Left lung (tissue), 10 donors: ENCODE measurements around the gene EIF3CL. TPM values are rescaled to one million over a fixed set of nuclear protein-coding genes. Genes with fewer than 3 reads are reported as not detected.
"Not testable (repeated sequence)": the region's sequence is repeated elsewhere in the genome, so short reads cannot be mapped to it uniquely, and the experiment has no call there.

Source experiments
- ATAC-seq: fragments of 200-7000 bp; cut with Tn5 transposase; one replicate; pipeline ENCODE4 v1.9.1; 2020; ENCODE audit warnings: moderate library complexity
- DNase-seq, 4 donors: peaks; one replicate each; pipeline ENCODE4 v3.0.0-alpha.2; 2013 to 2020
- H3K27ac ChIP-seq, 2 donors: fragments of 200-600 bp; sonication (generic) in 1 of 2; one replicate each; pipeline versions ENCODE4 v1.5.0 to v1.8.0; 2020 to 2021
- H3K27me3 ChIP-seq, 2 donors: fragments of 200-600 bp; sonication (generic) in 1 of 2; one replicate each; pipeline versions ENCODE4 v1.5.0 to v1.8.0; 2020 to 2021
- H3K36me3 ChIP-seq, 2 donors: fragments of 200-600 bp; sonication (generic) in 1 of 2; one replicate each; pipeline versions ENCODE4 v1.5.0 to v1.8.0; 2020 to 2021
- H3K4me1 ChIP-seq, 2 donors: fragments of 200-600 bp; one replicate each; pipeline ENCODE4 v1.8.0; 2021
- H3K4me3 ChIP-seq, 2 donors: fragments of 200-600 bp; sonication (generic) in 1 of 2; one replicate each; pipeline versions ENCODE4 v1.5.0 to v1.8.0; 2020 to 2021; ENCODE audit warnings: mild to moderate bottlenecking in 1 of 2
- H3K9me3 ChIP-seq, 2 donors: fragments of 200-600 bp; sonication (generic) in 1 of 2; one replicate each; pipeline versions ENCODE4 v1.5.0 to v1.8.0; 2020 to 2021
- intact Hi-C, 2 donors: fragments of 100-400 bp; cut with DNase I; formaldehyde crosslinking; loops; one replicate each; pipeline versions ENCODE4 v1.11.2 to v1.14.2; 2022
- microRNA-seq, 2 donors: library from miRNA; unstranded; fragments of <30 nt; microRNA quantifications; one replicate each; pipeline ENCODE4, GENCODE V29; 2019
- polyA plus RNA-seq, 6 donors: library from polyadenylated mRNA; unstranded; fragments of 120-200 nt; gene quantifications; one replicate each; pipeline ENCODE4 v1.2.1, GENCODE V29; 2013; ENCODE audit not compliant: insufficient read length in 6 of 6
- total RNA-seq, 2 donors: library from RNA; stranded (reverse); fragmentation: NEBNext Ultra II Directional; extraction: Animal tissue kit (Norgen Biotek cat#: 25700); gene quantifications; one replicate each; pipeline ENCODE4 v1.2.1, GENCODE V29; 2021
- donor health status: DM: no; HTN: yes; CAD: no.
- donor health status: DM: no; HTN: no; CAD: no.

The EIF3CL gene
- total and polyA plus RNA-seq, 8 donors = 10.6 to 107 (median 56.1) TPM

DNA sequence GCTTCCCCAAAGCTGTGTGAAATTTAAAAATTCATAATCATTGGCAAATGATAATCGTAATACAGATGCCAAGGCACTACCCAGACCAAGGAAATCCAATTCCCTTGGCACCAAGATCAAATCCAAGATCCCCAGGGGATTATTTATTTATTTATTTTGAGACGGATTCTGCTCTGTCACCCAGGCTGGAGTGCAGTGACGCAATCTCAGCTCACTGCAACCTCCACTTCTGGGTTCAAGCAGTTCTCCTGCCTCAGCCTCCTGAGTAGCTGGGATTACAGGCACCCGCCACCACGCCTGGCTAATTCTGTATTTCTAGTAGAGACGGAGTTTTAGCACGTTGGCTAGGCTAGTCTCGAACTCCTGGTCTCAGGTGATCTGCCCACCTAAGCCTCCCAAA is 68.0 kb downstream of the EIF3CL start:
- intact Hi-C loops, DNase-seq, H3K4me3 ChIP-seq, H3K27ac ChIP-seq, H3K36me3 ChIP-seq, H3K9me3 ChIP-seq, ATAC-seq, H3K27me3 ChIP-seq, H3K4me1 ChIP-seq: not testable (repeated sequence)

DNA sequence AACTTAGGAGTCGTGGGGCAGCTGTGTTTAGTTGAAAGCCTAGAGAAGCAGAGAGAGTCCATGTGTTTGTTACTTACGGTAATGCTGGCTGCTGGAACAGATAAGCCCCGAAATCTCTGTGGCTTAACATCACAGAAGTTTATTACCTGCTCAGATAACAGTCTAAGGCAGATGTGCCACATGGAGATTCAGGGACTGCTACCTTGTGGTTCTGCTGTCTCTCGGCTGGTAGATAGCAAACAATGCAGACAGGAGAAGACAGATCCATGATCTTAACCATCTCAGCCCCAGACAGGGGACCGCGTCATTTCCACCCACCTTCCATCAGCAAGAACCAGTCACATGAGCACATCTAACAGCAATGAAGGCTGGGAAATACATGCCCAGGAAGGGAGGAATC is 71.0 kb downstream of the EIF3CL start:
- H3K27ac ChIP-seq, ATAC-seq, H3K36me3 ChIP-seq, H3K27me3 ChIP-seq, H3K4me3 ChIP-seq, DNase-seq, intact Hi-C loops, H3K4me1 ChIP-seq, H3K9me3 ChIP-seq: not testable (repeated sequence)

DNA sequence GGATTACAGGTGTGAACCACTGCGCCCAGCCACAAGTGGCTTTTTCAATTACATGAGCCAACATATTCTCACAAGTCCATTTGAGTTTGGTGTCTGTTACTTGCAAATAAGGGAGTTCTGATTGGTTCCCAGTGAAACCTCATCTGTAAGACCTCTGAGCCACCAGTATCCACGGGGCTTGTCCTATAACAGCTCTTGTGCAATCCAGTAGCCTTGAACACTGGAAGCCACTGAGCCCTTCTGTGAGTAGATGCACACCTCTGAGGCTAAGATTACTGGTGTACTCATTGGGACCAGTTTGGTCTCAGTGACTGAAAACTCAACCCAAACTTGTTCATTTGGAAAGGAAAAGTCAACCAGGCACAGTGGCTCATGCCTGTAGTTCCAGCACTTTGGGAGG is 72.7 kb downstream of the EIF3CL start:
- H3K36me3 ChIP-seq, H3K27me3 ChIP-seq, H3K4me1 ChIP-seq, ATAC-seq, intact Hi-C loops, H3K27ac ChIP-seq, H3K9me3 ChIP-seq, H3K4me3 ChIP-seq, DNase-seq: not testable (repeated sequence)

DNA sequence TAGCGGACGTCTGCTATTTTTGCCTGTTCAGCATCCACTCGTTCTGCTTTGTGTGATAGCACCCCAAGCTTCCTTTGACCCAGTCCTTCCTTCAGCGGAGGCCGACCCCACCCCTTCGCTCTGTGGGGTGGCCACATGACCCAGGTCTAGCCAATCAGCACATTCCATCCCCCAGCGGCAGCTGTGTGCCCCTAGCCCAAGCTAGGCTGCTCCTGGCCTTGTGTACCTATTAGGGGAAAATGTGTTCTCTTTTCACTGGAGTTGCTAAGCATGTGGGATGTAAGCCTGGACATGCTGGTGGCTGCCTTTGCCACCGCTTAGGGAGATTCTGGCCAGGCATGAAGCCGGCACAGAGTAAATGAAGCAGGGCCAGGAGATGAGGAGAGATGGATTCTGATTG is 73.4 kb downstream of the EIF3CL start:
- H3K9me3 ChIP-seq, H3K4me1 ChIP-seq, H3K36me3 ChIP-seq, intact Hi-C loops, H3K27ac ChIP-seq, ATAC-seq, H3K4me3 ChIP-seq, H3K27me3 ChIP-seq, DNase-seq: not testable (repeated sequence)

Small RNA genes within 50 kb of the gene (microRNA-seq; reads per million reads assigned to microRNA genes)
- 0 reads per million in 2 donors for gene MIR6862-1

Other genes with a start within 250 kb of the EIF3CL start
- gene XPO6, start 191.9 kb downstream of the EIF3CL start, total RNA-seq = 100 to 1,000 TPM in 1 of 2 donors, 10 to 100 TPM in 1; 87.3 to 155 TPM
- 10 to 100 TPM; 75.7 to 86.7 (median 79.5) TPM for gene XPO6, start 191.9 kb downstream of the EIF3CL start, polyA plus RNA-seq
- gene SBK1, start 111.3 kb downstream of the EIF3CL start, total RNA-seq = 1 to 10 TPM; 1.7 to 2.8 TPM
- 10 to 100 TPM; 13.0 to 16.4 (median 15.5) TPM for gene SBK1, start 111.3 kb downstream of the EIF3CL start, polyA plus RNA-seq
- 1 to 10 TPM in 1 of 2 donors, under 1 TPM in 1; 0.76 to 4.7 TPM for gene NPIPB6, start 40.3 kb downstream of the EIF3CL start, total RNA-seq
- gene NPIPB6, start 40.3 kb downstream of the EIF3CL start, polyA plus RNA-seq = 1 to 10 TPM in 5 of 6 donors, under 1 TPM in 1; 0.89 to 2.9 (median 2.2) TPM
- not detected for gene NPIPB7, start 68.5 kb upstream of the EIF3CL start, total RNA-seq
- under 1 TPM in 3 of 6 donors, not detected in 3; 0.18 to 0.41 (median 0.33) TPM for gene NPIPB7, start 68.5 kb upstream of the EIF3CL start, polyA plus RNA-seq
- 10 to 100 TPM; 57.5 to 72.8 TPM for gene CLN3, start 88.2 kb upstream of the EIF3CL start, total RNA-seq
- gene CLN3, start 88.2 kb upstream of the EIF3CL start, polyA plus RNA-seq = 10 to 100 TPM; 22.1 to 29.0 (median 24.8) TPM
- 10 to 100 TPM in 1 of 2 donors, 1 to 10 TPM in 1; 6.2 to 22.9 TPM for gene APOBR, start 90.8 kb upstream of the EIF3CL start, total RNA-seq
- 1 to 10 TPM; 1.0 to 1.7 (median 1.4) TPM for gene APOBR, start 90.8 kb upstream of the EIF3CL start, polyA plus RNA-seq
- gene IL27, start 103.0 kb upstream of the EIF3CL start, total RNA-seq = under 1 TPM in 1 of 2 donors, not detected in 1; 0.94 TPM
- under 1 TPM in 1 of 6 donors, not detected in 5; 0.38 TPM for gene IL27, start 103.0 kb upstream of the EIF3CL start, polyA plus RNA-seq
- 100 to 1,000 TPM; 141 to 142 TPM for gene NUPR1, start 135.1 kb upstream of the EIF3CL start, total RNA-seq
- gene NUPR1, start 135.1 kb upstream of the EIF3CL start, polyA plus RNA-seq = 10 to 100 TPM; 31.3 to 45.8 (median 35.4) TPM
- gene SGF29, start 150.1 kb upstream of the EIF3CL start, total RNA-seq = 10 to 100 TPM; 16.6 to 27.4 TPM
- 10 to 100 TPM; 12.1 to 29.8 (median 21.8) TPM for gene SGF29, start 150.1 kb upstream of the EIF3CL start, polyA plus RNA-seq
- gene SULT1A2, start 193.2 kb upstream of the EIF3CL start, total RNA-seq = 10 to 100 TPM in 1 of 2 donors, 1 to 10 TPM in 1; 5.2 to 16.6 TPM
- 1 to 10 TPM; 2.9 to 3.9 (median 3.7) TPM for gene SULT1A2, start 193.2 kb upstream of the EIF3CL start, polyA plus RNA-seq
- 10 to 100 TPM; 38.6 to 68.6 TPM for gene SULT1A1, start 206.2 kb upstream of the EIF3CL start, total RNA-seq
- 10 to 100 TPM; 21.8 to 45.3 (median 34.4) TPM for gene SULT1A1, start 206.2 kb upstream of the EIF3CL start, polyA plus RNA-seq
- under 1 TPM; 0.16 to 0.38 TPM for gene NPIPB8, start 234.2 kb upstream of the EIF3CL start, total RNA-seq
- gene NPIPB8, start 234.2 kb upstream of the EIF3CL start, polyA plus RNA-seq = 1 to 10 TPM; 1.1 to 6.0 (median 2.2) TPM